Fibroblast of gingiva (primary cell): Measurements from ENCODE around the gene CKAP2.
"Not testable (repeated sequence)": the region's sequence is repeated elsewhere in the genome, so short reads cannot be mapped to it uniquely, and the experiment has no call there.

Source experiments
- DNase-seq: peaks from one replicate; pipeline ENCODE4 v3.0.0-alpha.2; 2011; ENCODE audit warnings: low read depth

CKAP2 gene

GRCh38 chr13:52452470-52452869, 2.8 kb upstream of the CKAP2 start:
- no peak for DNase-seq

- DNase-seq = no peak
Measured at GRCh38 chr13:52454459-52454819, 839 bp upstream of the CKAP2 start.

GRCh38 chr13:52455677-52456041, 381 bp downstream of the CKAP2 start:
- DNase-seq = peak; percentile 35

DNA sequence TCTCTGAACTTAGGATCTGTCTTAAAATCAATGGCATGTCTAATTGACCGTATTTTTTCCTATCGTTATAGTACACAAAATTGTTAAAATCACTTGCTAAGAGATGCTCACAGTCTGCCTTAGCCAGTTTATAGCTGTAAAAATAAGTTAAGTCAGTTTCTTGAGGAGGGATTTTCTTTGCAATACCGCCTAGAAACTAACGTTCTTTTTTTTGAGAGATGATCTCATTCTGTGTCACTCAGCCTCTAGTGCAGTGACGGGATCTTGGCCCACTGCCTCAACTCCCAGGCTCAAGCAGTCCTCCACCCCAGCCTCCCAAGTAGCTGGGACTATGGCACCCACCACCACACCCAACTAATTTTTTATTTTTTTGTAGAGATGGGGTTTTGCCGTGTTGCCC, 4.4 kb downstream of the CKAP2 start:
- peak; percentile 6 for DNase-seq

DNA sequence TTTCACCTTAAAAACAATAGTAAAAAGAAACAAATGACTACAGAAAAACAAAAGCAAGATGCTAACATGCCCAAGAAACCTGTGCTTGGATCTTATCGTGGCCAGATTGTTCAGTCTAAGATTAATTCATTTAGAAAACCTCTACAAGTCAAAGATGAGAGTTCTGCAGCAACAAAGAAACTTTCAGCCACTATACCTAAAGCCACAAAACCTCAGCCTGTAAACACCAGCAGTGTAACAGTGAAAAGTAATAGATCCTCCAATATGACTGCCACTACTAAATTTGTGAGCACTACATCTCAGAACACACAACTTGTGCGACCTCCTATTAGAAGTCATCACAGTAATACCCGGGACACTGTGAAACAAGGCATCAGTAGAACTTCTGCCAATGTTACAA, 6.0 kb downstream of the CKAP2 start:
- DNase-seq = no peak

DNA sequence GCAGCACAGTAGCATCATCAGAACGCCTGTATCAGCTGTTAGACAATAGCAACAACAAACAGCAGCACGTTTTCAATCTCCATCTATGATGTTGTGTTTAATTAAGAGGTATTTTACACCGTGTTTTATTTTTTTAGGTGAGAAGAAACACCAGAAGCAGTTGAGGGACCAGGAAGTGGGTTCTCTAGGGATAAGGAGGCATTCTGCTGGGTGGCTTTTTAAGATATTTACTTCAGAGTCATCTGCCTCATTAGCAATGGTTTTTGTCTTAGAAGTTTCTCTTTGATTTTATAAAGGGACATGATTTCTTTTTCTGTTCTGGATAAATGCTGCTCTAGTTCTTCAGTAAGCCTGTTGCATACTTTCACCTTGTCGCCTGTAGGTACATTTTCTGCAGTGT, 8.2 kb downstream of the CKAP2 start:
- no peak for DNase-seq

GRCh38 chr13:52468487-52468886, 13.2 kb downstream of the CKAP2 start:
- not testable (repeated sequence) for DNase-seq

DNA sequence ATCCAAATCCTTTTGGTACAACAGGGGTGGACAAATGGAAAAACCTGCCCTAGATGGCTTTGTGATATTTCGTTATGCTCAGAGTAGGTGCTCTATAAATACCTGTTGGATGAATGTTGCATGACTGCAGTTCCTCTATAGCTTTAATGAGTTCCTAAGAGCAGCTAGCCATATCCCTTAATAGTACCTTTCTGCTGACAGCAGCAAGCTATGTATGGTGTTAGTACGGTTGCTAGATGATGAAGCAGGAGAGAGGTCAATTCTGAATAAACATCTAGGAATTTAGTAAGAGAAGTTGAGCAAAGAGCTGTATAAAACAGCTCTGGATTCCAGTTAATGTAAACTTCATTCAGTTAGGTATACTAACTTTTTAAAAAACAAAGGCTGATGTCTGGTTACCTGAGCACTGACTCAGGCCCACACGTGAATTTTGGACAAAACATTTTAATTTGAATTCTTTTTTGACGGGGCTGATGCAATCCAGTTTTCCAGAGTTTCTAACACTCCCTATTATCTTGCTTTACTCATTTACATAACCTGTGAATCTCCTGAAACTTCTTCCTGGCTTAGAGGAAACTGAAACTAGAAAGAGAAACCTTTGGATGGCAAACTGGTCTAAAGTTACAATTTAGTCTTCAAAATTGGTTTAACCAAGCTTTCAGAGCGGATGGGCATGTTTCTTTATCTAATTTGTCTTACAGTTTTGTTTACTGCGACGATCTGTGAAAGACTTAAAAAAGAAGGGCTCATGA, 25.6 kb downstream of the CKAP2 start:
- DNase-seq = not testable (repeated sequence)

DNA sequence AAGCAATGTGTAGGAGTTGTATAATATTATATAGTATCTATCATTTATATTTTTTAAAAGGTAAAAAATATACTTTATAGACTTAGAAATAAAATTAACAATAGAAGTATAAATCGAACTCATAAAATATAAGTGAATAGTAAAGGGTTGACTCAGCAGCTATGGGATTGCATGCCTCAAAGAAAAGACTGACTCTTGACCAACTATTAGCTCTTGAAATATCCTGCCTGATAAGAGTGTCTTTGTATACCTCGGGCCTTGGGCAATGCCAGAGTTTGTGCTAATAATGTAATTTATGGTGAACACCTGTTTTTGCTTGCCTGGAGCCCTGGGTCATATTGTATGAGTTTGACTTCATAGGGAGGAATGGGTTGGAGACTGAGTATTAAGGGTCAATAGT, 31.8 kb downstream of the CKAP2 start:
- DNase-seq = not testable (repeated sequence)

GRCh38 chr13:52488763-52489162, 33.5 kb downstream of the CKAP2 start:
- DNase-seq = not testable (repeated sequence)

DNA sequence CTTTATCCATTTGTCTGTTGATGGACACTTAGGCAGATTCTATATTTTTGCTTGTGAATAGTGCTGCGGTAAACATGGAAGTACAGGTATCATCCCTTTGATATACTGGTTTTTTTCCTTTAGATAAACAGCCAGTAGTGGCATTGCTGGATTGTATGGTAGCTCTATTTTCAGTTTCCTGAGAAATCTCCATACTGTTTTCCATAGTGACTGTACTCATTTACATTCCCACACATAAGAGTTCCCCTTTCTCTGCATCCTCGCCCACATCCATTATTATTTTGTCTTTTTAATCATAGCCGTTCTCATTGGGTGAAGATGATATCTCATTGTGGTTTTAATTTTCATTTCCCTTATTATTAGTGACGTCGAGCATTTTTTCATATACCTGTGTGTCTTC, 35.7 kb downstream of the CKAP2 start:
- not testable (repeated sequence) for DNase-seq

DNA sequence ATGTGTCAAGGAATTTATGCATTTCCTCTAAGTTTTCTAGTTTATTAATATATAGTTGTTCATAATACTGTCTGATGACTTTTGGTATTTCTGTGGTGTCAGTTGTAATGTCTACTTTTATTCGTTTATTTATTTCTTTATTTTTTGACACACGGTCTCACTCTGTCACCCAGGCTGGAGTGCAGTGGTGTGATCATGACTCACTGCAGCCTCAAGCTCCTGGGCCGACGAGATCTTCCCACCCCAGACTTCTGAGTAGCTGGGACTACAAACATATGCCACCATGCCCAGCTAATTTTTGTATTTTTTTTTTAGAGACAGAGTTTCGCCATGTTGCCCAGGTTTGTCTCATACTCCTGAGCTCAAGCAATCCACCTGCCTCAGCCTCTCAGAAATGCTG, 39.0 kb downstream of the CKAP2 start:
- DNase-seq = not testable (repeated sequence)

DNA sequence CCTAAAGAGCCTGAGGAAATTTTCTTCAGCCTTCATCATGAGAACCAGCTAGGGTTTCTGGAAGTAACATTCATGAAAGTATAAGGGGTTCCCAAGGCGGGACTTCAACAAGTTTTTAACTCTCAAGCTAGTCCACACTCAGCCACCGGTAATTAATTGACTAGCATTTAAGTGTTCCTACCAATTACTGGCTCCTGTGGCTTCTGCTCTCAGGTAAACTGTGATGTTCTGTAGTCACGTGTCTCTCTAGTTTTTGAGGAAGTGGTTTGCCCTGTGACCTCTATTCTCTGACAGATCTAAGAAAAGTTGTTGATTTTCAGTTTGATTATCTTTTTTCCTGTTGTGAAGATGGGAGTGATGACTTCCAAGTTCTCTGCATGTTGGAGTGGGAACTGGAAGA, 42.7 kb downstream of the CKAP2 start:
- DNase-seq = not testable (repeated sequence)

- not testable (repeated sequence) for DNase-seq
Measured at GRCh38 chr13:52502277-52502676, 47.0 kb downstream of the CKAP2 start.

GRCh38 chr13:52505843-52506242, 50.6 kb downstream of the CKAP2 start:
- DNase-seq = not testable (repeated sequence)

- DNase-seq = not testable (repeated sequence)
Measured at GRCh38 chr13:52509532-52509931, 54.3 kb downstream of the CKAP2 start.

GRCh38 chr13:52510221-52510797, 55.0 kb downstream of the CKAP2 start:
- not testable (repeated sequence) for DNase-seq

DNA sequence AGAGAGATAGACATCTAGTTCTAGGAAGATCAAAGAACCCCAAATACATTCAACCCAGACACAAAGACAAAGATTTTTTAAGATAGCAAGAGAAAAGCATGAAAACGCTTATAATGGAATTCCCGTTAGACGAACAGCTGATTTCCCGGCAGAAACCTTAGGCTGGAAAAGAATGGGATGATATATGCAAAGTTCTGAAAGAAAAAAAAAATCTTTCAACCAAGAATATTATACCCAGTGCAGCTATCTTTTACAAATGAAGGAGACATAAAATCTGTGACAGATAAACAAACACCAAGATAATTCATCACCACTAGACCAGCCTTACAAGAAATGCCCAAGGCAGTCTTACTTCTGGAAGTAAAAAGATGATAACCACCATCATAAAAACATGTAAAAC, 56.3 kb downstream of the CKAP2 start:
- not testable (repeated sequence) for DNase-seq

GRCh38 chr13:52513957-52514596, 58.8 kb downstream of the CKAP2 start:
- not testable (repeated sequence) for DNase-seq

- DNase-seq = not testable (repeated sequence)
Measured at GRCh38 chr13:52523323-52523722, 68.0 kb downstream of the CKAP2 start.
